ENCODE data around the gene LDLRAD3. TPM values are rescaled to one million over a fixed set of nuclear protein-coding genes. Genes with fewer than 3 reads are reported as not detected.

The LDLRAD3 gene
- polyA plus RNA-seq, 1 of the 3 experiments (the other 2 are of a cell fraction) = 10.6 TPM

DNA sequence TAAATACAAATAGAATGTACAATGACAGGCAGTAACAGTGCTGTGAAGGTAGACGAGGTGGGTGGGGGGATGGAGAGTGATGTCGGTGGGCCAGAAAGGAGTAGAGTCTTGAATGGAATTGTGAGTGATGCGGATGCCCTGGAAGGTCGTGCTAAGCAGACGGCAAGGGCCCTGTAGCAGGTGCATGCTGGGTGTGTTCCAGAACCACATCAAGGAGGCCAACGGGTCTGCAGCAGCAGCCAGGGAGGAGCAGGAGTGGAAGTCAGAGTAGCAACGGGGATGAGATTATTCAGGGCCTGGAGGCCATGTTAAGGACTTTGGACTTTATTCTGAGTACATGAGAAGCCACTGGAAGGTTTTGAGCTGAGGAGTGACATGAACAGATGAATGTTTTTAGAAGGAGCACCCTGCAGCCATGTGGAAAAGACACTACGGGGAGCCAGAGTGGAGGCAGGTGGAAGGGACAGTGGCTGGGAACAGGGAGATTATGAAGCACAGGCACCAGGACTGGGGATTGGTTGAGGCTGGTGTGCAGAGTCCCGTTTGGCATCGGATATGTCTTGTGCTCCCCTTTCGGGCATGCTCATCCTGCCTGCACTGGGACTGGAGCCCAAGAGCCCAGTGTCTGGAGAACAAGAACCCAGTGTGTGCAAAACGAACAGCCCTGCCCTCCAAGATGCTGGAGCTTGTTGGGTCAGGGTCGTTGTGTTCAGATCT lies 271.3 kb downstream of the LDLRAD3 start:
- CTCF ChIA-PET = interaction anchor here (1.0 to 1.4 kb wide), 3 partner anchors 10 to 51 kb away, joined by 3 to 7 read pairs (median 3); no protein-coding TSS in a partner anchor

DNA sequence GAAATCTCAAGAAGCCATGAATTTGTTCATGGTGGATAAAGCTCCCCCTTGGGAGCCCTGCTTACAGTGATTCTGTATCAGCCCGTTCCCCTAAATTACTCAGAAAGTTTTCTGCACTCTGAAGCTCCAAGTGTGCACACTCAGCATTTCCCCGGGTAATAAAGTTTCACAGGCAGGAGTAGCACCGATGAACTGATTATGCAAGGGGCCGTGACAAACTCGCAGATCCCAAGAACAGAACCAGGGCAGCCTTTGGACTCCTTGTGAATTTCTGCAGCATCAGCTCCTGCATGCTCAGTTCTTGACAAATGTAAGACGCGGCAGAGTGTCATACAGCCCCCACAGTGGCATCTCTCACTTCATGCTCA lies 271.8 kb downstream of the LDLRAD3 start:
- 96% methylated on average over 7 of the region's 7 CpGs for WGBS (ENCODE audit: low lambda C conversion rate)
- Histone ChIP-seq H3K79me2 (ENCODE audit: insufficient read depth) (no peaks in the 10 kb centered on the region), H3K9ac (no peak overlapping the region), H3K36me3 (replicated peaks in 1 of 2; ENCODE audit: control insufficient read depth in 1 of 2, insufficient read depth in 2 of 2, low read length in 1 of 2) (no peaks in the 10 kb centered on the region), H3K9me3 (no peaks in the 10 kb centered on the region), H3K9me2 (no peaks in the 10 kb centered on the region), H3F3A (replicated peaks; ENCODE audit: insufficient read depth) (no peaks in the 10 kb centered on the region), H3K27ac (ENCODE audit: low read depth in 2 of 2, low read length in 1 of 2) (no peak overlapping the region), H3K27me3 (ENCODE audit: insufficient read depth) (no peaks in the 10 kb centered on the region), H2AFZ (ENCODE audit: low read depth) (no peak overlapping the region), H3K4me3 (ENCODE audit: low read depth in 2 of 2, low read length in 1 of 2) (no peak overlapping the region), H4K20me1 (ENCODE audit: insufficient read depth) (no peaks in the 10 kb centered on the region), H3K4me2 (no peak overlapping the region), H3K4me1 (ENCODE audit: control insufficient read depth in 1 of 2, insufficient read depth in 2 of 2, low read depth in 1 of 2, low read length in 1 of 2) (peaks cover 0 to 8% of the 10 kb centered on the region in 2 experiments; a peak in 1 of 4 replicates)
- ChIA-PET CTCF (interaction anchor here (1.0 to 1.4 kb wide), 2 partner anchors 10 to 50 kb away, joined by 3 to 7 read pairs; no protein-coding TSS in a partner anchor), POLR2A (no interaction called here)
- TF ChIP-seq RCOR1 (IDR thresholded peaks at IDR 0.05; ENCODE audit: low read length) = no peak
- TF ChIP-seq ELF1 (IDR thresholded peaks at IDR 0.05) = no peak
- no peak for TF ChIP-seq EZH2phosphoT487 (IDR thresholded peaks at IDR 0.05; ENCODE audit: borderline replicate concordance, low read depth)
- TF ChIP-seq FOXJ3 (CRISPR knock-in tag; IDR thresholded peaks at IDR 0.05) = no peak
- TF ChIP-seq GABPA (IDR thresholded peaks at IDR 0.05; ENCODE audit: low read depth) = no peak
- TF ChIP-seq FOXM1 (IDR thresholded peaks at IDR 0.05; ENCODE audit: low read depth) = no peak
- TF ChIP-seq, protein P1, sequence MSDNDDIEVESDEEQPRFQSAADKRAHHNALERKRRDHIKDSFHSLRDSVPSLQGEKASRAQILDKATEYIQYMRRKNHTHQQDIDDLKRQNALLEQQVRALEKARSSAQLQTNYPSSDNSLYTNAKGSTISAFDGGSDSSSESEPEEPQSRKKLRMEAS (IDR thresholded peaks at IDR 0.05; ENCODE audit: low read depth) = no peak
- no peak for DNase-seq

More for the DNA sequence above, 271.3 kb downstream of the LDLRAD3 start:
- H3K9ac ChIP-seq = no peak overlapping the region
- no peak overlapping the region for H2AFZ ChIP-seq (ENCODE audit: low read depth)
- no peaks in the 10 kb centered on the region for H3F3A ChIP-seq (replicated peaks; ENCODE audit: insufficient read depth)
- POLR2A ChIA-PET = no interaction called here
- H3K4me1 ChIP-seq (ENCODE audit: control insufficient read depth in 1 of 2, insufficient read depth in 2 of 2, low read depth in 1 of 2, low read length in 1 of 2) = peaks cover 0 to 8% of the 10 kb centered on the region in 2 experiments; a peak in 1 of 4 replicates
- TF ChIP-seq MEF2A (IDR thresholded peaks at IDR 0.05; ENCODE audit: borderline replicate concordance, low read depth) (no peak), CHD2 (IDR thresholded peaks at IDR 0.05; ENCODE audit: low read length, partially characterized antibody) (no peak), TCF12 (IDR thresholded peaks at IDR 0.05) (no peak), POLR2AphosphoS5 (IDR thresholded peaks at IDR 0.05; ENCODE audit: low read depth, low read length) (no peak), NRF1 (IDR thresholded peaks at IDR 0.05; ENCODE audit: low read depth, low read length) (no peak), RFX5 (IDR thresholded peaks at IDR 0.05; ENCODE audit: low read length) (no peak), FOXM1 (IDR thresholded peaks at IDR 0.05; ENCODE audit: low read depth) (no peak), FOSL2 (IDR thresholded peaks at IDR 0.05; ENCODE audit: borderline replicate concordance, low read depth) (no peak), RCOR1 (IDR thresholded peaks at IDR 0.05; ENCODE audit: low read length) (no peak), JUND (IDR thresholded peaks at IDR 0.05) (no peak), TAF1 (IDR thresholded peaks at IDR 0.05; ENCODE audit: borderline replicate concordance, low read depth, low read length) (no peak), ELF1 (IDR thresholded peaks at IDR 0.05) (no peak), EP300 (IDR thresholded peaks at IDR 0.05; ENCODE audit: borderline replicate concordance in 1 of 2, low read depth in 1 of 2, low read length in 1 of 2) (no peak)
- TF ChIP-seq, protein P2, sequence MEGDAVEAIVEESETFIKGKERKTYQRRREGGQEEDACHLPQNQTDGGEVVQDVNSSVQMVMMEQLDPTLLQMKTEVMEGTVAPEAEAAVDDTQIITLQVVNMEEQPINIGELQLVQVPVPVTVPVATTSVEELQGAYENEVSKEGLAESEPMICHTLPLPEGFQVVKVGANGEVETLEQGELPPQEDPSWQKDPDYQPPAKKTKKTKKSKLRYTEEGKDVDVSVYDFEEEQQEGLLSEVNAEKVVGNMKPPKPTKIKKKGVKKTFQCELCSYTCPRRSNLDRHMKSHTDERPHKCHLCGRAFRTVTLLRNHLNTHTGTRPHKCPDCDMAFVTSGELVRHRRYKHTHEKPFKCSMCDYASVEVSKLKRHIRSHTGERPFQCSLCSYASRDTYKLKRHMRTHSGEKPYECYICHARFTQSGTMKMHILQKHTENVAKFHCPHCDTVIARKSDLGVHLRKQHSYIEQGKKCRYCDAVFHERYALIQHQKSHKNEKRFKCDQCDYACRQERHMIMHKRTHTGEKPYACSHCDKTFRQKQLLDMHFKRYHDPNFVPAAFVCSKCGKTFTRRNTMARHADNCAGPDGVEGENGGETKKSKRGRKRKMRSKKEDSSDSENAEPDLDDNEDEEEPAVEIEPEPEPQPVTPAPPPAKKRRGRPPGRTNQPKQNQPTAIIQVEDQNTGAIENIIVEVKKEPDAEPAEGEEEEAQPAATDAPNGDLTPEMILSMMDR (IDR thresholded peaks at IDR 0.05) = no peak
- TF ChIP-seq, protein P3, sequence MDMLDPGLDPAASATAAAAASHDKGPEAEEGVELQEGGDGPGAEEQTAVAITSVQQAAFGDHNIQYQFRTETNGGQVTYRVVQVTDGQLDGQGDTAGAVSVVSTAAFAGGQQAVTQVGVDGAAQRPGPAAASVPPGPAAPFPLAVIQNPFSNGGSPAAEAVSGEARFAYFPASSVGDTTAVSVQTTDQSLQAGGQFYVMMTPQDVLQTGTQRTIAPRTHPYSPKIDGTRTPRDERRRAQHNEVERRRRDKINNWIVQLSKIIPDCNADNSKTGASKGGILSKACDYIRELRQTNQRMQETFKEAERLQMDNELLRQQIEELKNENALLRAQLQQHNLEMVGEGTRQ (IDR thresholded peaks at IDR 0.05; ENCODE audit: borderline replicate concordance, low read depth, low read length) = no peak
- TF ChIP-seq, protein P4, sequence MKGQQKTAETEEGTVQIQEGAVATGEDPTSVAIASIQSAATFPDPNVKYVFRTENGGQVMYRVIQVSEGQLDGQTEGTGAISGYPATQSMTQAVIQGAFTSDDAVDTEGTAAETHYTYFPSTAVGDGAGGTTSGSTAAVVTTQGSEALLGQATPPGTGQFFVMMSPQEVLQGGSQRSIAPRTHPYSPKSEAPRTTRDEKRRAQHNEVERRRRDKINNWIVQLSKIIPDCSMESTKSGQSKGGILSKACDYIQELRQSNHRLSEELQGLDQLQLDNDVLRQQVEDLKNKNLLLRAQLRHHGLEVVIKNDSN (IDR thresholded peaks at IDR 0.05; ENCODE audit: borderline replicate concordance, low read depth) = no peak
- no peak overlapping the region for H3K4me3 ChIP-seq (ENCODE audit: low read depth in 2 of 2, low read length in 1 of 2)
- H3K36me3 ChIP-seq (replicated peaks in 1 of 2; ENCODE audit: control insufficient read depth in 1 of 2, insufficient read depth in 2 of 2, low read length in 1 of 2) = no peaks in the 10 kb centered on the region
- no peak overlapping the region for H3K4me2 ChIP-seq
- H3K27ac ChIP-seq (ENCODE audit: low read depth in 2 of 2, low read length in 1 of 2) = no peak overlapping the region
- no peaks in the 10 kb centered on the region for H3K79me2 ChIP-seq (ENCODE audit: insufficient read depth)
- WGBS (ENCODE audit: low lambda C conversion rate) = 92% methylated on average over 11 of the region's 13 CpGs
- H3K9me2 ChIP-seq = no peaks in the 10 kb centered on the region
- DNase-seq = no peak
- H4K20me1 ChIP-seq (ENCODE audit: insufficient read depth) = no peaks in the 10 kb centered on the region
- no peaks in the 10 kb centered on the region for H3K27me3 ChIP-seq (ENCODE audit: insufficient read depth)
- no peaks in the 10 kb centered on the region for H3K9me3 ChIP-seq

All from SK-N-SH (cell line).